ENCODE data around the gene HFE. TPM values are rescaled to one million over a fixed set of nuclear protein-coding genes. Genes with fewer than 3 reads are reported as not detected.

HFE gene
- total and polyA plus RNA-seq, 2 of the 13 experiments (the other 11 are each of a cell fraction or from before 2014, with no cell fraction given) = 3.7 to 6.3 TPM

DNA sequence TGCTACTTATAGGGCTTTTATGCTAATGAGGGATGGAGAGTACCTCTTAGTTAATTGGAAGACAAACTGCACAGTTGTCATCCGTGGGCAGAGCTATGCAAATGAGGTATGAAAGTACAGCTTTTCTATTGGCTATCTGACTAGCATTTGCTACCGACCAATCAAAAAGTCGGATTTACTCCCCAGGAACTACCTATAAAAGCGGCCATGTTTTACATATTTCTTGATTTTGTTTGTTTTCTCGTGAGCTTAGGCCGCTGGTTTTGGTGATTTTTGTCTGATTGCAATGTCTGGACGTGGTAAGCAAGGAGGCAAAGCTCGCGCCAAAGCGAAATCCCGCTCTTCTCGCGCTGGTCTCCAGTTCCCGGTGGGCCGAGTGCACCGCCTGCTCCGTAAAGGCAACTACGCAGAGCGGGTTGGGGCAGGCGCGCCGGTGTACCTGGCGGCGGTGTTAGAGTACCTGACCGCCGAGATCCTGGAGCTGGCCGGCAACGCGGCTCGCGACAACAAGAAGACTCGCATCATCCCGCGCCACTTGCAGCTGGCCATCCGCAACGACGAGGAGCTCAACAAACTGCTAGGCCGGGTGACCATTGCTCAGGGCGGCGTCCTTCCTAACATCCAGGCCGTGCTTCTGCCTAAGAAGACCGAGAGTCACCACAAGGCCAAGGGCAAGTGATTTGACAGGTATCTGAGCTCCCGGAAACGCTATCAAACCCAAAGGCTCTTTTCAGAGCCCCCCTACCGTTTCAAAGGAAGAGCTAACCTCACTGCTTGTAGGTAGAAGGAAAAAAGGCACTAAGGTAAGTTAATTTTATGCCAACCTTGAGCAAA is 36.9 kb downstream of the HFE start (continued):
- TF ChIP-seq, protein P1, sequence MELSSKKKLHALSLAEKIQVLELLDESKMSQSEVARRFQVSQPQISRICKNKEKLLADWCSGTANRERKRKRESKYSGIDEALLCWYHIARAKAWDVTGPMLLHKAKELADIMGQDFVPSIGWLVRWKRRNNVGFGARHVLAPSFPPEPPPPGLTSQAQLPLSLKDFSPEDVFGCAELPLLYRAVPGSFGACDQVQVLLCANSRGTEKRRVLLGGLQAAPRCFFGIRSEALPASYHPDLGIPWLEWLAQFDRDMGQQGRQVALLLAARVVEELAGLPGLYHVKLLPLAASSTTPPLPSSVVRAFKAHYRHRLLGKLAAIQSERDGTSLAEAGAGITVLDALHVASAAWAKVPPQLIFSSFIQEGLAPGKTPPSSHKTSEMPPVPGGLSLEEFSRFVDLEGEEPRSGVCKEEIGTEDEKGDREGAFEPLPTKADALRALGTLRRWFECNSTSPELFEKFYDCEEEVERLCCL (CRISPR knock-in tag; IDR thresholded peaks at IDR 0.05; ENCODE audit: borderline replicate concordance) = no peak
- TF ChIP-seq, protein P2, sequence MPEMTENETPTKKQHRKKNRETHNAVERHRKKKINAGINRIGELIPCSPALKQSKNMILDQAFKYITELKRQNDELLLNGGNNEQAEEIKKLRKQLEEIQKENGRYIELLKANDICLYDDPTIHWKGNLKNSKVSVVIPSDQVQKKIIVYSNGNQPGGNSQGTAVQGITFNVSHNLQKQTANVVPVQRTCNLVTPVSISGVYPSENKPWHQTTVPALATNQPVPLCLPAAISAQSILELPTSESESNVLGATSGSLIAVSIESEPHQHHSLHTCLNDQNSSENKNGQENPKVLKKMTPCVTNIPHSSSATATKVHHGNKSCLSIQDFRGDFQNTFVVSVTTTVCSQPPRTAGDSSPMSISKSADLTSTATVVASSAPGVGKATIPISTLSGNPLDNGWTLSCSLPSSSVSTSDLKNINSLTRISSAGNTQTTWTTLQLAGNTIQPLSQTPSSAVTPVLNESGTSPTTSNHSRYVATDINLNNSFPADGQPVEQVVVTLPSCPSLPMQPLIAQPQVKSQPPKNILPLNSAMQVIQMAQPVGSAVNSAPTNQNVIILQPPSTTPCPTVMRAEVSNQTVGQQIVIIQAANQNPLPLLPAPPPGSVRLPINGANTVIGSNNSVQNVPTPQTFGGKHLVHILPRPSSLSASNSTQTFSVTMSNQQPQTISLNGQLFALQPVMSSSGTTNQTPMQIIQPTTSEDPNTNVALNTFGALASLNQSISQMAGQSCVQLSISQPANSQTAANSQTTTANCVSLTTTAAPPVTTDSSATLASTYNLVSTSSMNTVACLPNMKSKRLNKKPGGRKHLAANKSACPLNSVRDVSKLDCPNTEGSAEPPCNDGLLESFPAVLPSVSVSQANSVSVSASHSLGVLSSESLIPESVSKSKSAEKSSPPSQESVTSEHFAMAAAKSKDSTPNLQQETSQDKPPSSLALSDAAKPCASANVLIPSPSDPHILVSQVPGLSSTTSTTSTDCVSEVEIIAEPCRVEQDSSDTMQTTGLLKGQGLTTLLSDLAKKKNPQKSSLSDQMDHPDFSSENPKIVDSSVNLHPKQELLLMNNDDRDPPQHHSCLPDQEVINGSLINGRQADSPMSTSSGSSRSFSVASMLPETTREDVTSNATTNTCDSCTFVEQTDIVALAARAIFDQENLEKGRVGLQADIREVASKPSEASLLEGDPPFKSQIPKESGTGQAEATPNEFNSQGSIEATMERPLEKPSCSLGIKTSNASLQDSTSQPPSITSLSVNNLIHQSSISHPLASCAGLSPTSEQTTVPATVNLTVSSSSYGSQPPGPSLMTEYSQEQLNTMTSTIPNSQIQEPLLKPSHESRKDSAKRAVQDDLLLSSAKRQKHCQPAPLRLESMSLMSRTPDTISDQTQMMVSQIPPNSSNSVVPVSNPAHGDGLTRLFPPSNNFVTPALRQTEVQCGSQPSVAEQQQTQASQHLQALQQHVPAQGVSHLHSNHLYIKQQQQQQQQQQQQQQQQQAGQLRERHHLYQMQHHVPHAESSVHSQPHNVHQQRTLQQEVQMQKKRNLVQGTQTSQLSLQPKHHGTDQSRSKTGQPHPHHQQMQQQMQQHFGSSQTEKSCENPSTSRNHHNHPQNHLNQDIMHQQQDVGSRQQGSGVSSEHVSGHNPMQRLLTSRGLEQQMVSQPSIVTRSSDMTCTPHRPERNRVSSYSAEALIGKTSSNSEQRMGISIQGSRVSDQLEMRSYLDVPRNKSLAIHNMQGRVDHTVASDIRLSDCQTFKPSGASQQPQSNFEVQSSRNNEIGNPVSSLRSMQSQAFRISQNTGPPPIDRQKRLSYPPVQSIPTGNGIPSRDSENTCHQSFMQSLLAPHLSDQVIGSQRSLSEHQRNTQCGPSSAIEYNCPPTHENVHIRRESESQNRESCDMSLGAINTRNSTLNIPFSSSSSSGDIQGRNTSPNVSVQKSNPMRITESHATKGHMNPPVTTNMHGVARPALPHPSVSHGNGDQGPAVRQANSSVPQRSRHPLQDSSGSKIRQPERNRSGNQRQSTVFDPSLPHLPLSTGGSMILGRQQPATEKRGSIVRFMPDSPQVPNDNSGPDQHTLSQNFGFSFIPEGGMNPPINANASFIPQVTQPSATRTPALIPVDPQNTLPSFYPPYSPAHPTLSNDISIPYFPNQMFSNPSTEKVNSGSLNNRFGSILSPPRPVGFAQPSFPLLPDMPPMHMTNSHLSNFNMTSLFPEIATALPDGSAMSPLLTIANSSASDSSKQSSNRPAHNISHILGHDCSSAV (CRISPR knock-in tag; IDR thresholded peaks at IDR 0.05; ENCODE audit: borderline replicate concordance) = no peak
- TF ChIP-seq ZFP82 (CRISPR knock-in tag; IDR thresholded peaks at IDR 0.05; ENCODE audit: borderline replicate concordance) = peak; percentile 72; the same call in 1 of the 2 replicates
- TF ChIP-seq, protein P3, sequence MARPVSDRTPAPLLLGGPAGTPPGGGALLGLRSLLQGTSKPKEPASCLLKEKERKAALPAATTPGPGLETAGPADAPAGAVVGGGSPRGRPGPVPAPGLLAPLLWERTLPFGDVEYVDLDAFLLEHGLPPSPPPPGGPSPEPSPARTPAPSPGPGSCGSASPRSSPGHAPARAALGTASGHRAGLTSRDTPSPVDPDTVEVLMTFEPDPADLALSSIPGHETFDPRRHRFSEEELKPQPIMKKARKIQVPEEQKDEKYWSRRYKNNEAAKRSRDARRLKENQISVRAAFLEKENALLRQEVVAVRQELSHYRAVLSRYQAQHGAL (CRISPR knock-in tag; IDR thresholded peaks at IDR 0.05; ENCODE audit: not compliant biosample characterization) = peak; percentile 70
- TF ChIP-seq ZSCAN20 (CRISPR knock-in tag; IDR thresholded peaks at IDR 0.05; ENCODE audit: borderline replicate concordance) = peak; percentile 80; the same call in 1 of the 2 replicates
- peak; percentile 58 for TF ChIP-seq ZNF788 (CRISPR knock-in tag; IDR thresholded peaks at IDR 0.05; ENCODE audit: borderline replicate concordance)
- TF ChIP-seq NFYC (CRISPR knock-in tag; IDR thresholded peaks at IDR 0.05) = peak; percentile 94
- TF ChIP-seq, protein P4, sequence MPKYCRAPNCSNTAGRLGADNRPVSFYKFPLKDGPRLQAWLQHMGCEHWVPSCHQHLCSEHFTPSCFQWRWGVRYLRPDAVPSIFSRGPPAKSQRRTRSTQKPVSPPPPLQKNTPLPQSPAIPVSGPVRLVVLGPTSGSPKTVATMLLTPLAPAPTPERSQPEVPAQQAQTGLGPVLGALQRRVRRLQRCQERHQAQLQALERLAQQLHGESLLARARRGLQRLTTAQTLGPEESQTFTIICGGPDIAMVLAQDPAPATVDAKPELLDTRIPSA (CRISPR knock-in tag; IDR thresholded peaks at IDR 0.05; ENCODE audit: borderline replicate concordance) = 0 out of 2 replicates have a peak, but pooled peaks have one; percentile 79
- 0 out of 2 replicates have a peak, but pooled peaks have one; percentile 31 for TF ChIP-seq HMG20B (CRISPR knock-in tag; conservative IDR thresholded peaks at IDR 0.05)
- peak; percentile 94 for TF ChIP-seq POLR2G (IDR thresholded peaks at IDR 0.05; ENCODE audit: low read depth, low read length)
- 0 out of 2 replicates have a peak, but pooled peaks have one; percentile 46 for TF ChIP-seq ZNF44 (CRISPR knock-in tag; IDR thresholded peaks at IDR 0.05)
- no peak for TF ChIP-seq NR3C1 (CRISPR knock-in tag; IDR thresholded peaks at IDR 0.05)
- TF ChIP-seq ZNF570 (CRISPR knock-in tag; IDR thresholded peaks at IDR 0.05; ENCODE audit: borderline replicate concordance) = no peak; the same call in 1 of the 2 replicates
- TF ChIP-seq, protein P5, sequence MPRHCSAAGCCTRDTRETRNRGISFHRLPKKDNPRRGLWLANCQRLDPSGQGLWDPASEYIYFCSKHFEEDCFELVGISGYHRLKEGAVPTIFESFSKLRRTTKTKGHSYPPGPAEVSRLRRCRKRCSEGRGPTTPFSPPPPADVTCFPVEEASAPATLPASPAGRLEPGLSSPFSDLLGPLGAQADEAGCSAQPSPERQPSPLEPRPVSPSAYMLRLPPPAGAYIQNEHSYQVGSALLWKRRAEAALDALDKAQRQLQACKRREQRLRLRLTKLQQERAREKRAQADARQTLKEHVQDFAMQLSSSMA (CRISPR knock-in tag; IDR thresholded peaks at IDR 0.05) = no peak
- no peak; the same call in 1 of the 2 replicates for TF ChIP-seq ZNF619 (CRISPR knock-in tag; IDR thresholded peaks at IDR 0.05)
- peak; percentile 85 for TF ChIP-seq KLF12 (CRISPR knock-in tag; IDR thresholded peaks at IDR 0.05; ENCODE audit: borderline replicate concordance)
